Panc1 (cell line): ENCODE data around the gene MDM2. TPM values are rescaled to one million over a fixed set of nuclear protein-coding genes. Genes with fewer than 3 reads are reported as not detected.

Experiments
- ATAC-seq: fragments of 200-7000 bp; cut with Tn5 transposase; 2 replicates; pipeline ENCODE4 v1.9.1; 2020; ENCODE audit warnings: mild to moderate bottlenecking, moderate library complexity
- BruUV-seq: library from RNA; stranded (reverse); fragments of 400-500 nt; replicated peaks from 2 replicates; lab custom pipeline; 2021; lab: Mats Ljungman, UMichigan
- CTCF ChIA-PET: fragments of 300-600 bp; sonication (Branson Sonifier 250); formaldehyde crosslinking; loops from one replicate; lab custom pipeline; 2022; ENCODE audit warnings: antibody characterized with exemption; lab: Charles Lee
- POLR2A ChIA-PET: fragments of 300-600 bp; sonication (Branson Sonifier 250); formaldehyde crosslinking; loops from one replicate; lab custom pipeline; 2022; ENCODE audit warnings: antibody characterized with exemption; lab: Charles Lee
- DNase-seq: peaks from one replicate; pipeline ENCODE4 v3.0.0-alpha.2; 2010; ENCODE audit warnings: low read depth, low spot score
- H3K27ac ChIP-seq: 2 replicates; pipeline ENCODE4 v1.5.1; 2011; ENCODE audit warnings: mild to moderate bottlenecking, low read length, inconsistent platforms
- H3K27me3 ChIP-seq: fragments of 200-500 bp; sonication (Bioruptor generic); 2 replicates; pipeline ENCODE4 v1.6.0; 2014; ENCODE audit warnings: low read length, inconsistent platforms; ENCODE audit not compliant: control insufficient read depth, insufficient read depth
- H3K36me3 ChIP-seq: fragments of 200-500 bp; sonication (Bioruptor generic); 2 replicates; pipeline ENCODE4 v1.5.1; 2014; ENCODE audit warnings: inconsistent platforms, mild to moderate bottlenecking, low read length, moderate library complexity; ENCODE audit not compliant: control insufficient read depth, insufficient read depth
- H3K4me1 ChIP-seq: 2 replicates; pipeline ENCODE4 v1.5.1; 2011; ENCODE audit warnings: inconsistent platforms, mild to moderate bottlenecking, low read length, moderate library complexity; ENCODE audit not compliant: control insufficient read depth, insufficient read depth
- H3K4me3 ChIP-seq, 2 experiments: 2 replicates each; pipeline ENCODE4 v1.5.1; 2011 to 2012; ENCODE audit warnings: low read depth in 2 of 2, low read length in 2 of 2, mild to moderate bottlenecking in 2 of 2, inconsistent platforms in 1 of 2, moderate library complexity in 1 of 2
- H3K9me3 ChIP-seq: fragments of 200-500 bp; sonication (Bioruptor generic); 2 replicates; pipeline ENCODE4 v1.5.1; 2014; ENCODE audit warnings: low read depth, mild to moderate bottlenecking, inconsistent platforms, low read length, moderate library complexity; ENCODE audit not compliant: control insufficient read depth, insufficient read depth
- POLR2AphosphoS5 ChIP-seq: IDR thresholded peaks from 2 replicates; pipeline ENCODE4 v1.6.1; 2012; ENCODE audit warnings: mild to moderate bottlenecking, low read depth, low read length, moderate library complexity
- REST ChIP-seq, 2 experiments: IDR thresholded peaks; 2 replicates each; pipeline ENCODE4 v1.6.1; 2011 to 2012; ENCODE audit warnings: low read depth in 2 of 2, control low read depth in 1 of 2, low read length in 1 of 2, mild to moderate bottlenecking in 1 of 2, moderate library complexity in 1 of 2; ENCODE audit not compliant: insufficient read depth in 1 of 2
- SIN3A ChIP-seq: IDR thresholded peaks from 2 replicates; pipeline ENCODE4 v1.6.1; 2012; ENCODE audit warnings: low read depth, mild to moderate bottlenecking, low read length, moderate library complexity, borderline replicate concordance; ENCODE audit not compliant: insufficient read depth
- TCF7L2 ChIP-seq: IDR thresholded peaks from 2 replicates; pipeline ENCODE4 v1.6.1; 2011; ENCODE audit warnings: mild to moderate bottlenecking, low read depth, low read length, inconsistent platforms
- in situ Hi-C: cut with HindIII; loops from 2 replicates; pipeline ENCODE4 v1.10.0; 2016; ENCODE audit warnings: low sequenced_read_pairs, low pct_unique_long_range_greater_than_20kb
- intact Hi-C: fragments of 100-400 bp; cut with micrococcal nuclease; formaldehyde crosslinking; loops from one replicate; pipeline ENCODE4 v1.10.0; 2022; ENCODE audit not compliant: unreplicated experiment
- total RNA-seq: library from RNA; stranded (reverse); gene quantifications from one replicate; pipeline ENCODE4 v1.2.1, GENCODE V29; 2021; ENCODE audit not compliant: unreplicated experiment
- TF ChIP-seq, protein P1 (sequence below): fragments of 450-650 bp; IDR thresholded peaks from 2 replicates; pipeline ENCODE4 v1.5.1; 2017; ENCODE audit warnings: mild to moderate bottlenecking

Gene MDM2
- total RNA-seq, 1 experiment from 2014 or later: 101 TPM

- ChIA-PET CTCF (no interaction called here), POLR2A (no interaction called here)
- Histone ChIP-seq H3K4me1 (no peaks in the 10 kb centered on the region), H3K4me3 (no peak overlapping the region), H3K9me3 (no peaks in the 10 kb centered on the region), H3K36me3 (no peaks in the 10 kb centered on the region), H3K27ac (no peak overlapping the region), H3K27me3 (no peaks in the 10 kb centered on the region)
- TF ChIP-seq REST (IDR thresholded peaks at IDR 0.05; ENCODE audit: insufficient read depth in 1 of 2, low read depth in 2 of 2, low read length in 1 of 2) (no peak), SIN3A (no peak), POLR2AphosphoS5 (no peak), TCF7L2 (no peak)
- TF ChIP-seq, protein P1, sequence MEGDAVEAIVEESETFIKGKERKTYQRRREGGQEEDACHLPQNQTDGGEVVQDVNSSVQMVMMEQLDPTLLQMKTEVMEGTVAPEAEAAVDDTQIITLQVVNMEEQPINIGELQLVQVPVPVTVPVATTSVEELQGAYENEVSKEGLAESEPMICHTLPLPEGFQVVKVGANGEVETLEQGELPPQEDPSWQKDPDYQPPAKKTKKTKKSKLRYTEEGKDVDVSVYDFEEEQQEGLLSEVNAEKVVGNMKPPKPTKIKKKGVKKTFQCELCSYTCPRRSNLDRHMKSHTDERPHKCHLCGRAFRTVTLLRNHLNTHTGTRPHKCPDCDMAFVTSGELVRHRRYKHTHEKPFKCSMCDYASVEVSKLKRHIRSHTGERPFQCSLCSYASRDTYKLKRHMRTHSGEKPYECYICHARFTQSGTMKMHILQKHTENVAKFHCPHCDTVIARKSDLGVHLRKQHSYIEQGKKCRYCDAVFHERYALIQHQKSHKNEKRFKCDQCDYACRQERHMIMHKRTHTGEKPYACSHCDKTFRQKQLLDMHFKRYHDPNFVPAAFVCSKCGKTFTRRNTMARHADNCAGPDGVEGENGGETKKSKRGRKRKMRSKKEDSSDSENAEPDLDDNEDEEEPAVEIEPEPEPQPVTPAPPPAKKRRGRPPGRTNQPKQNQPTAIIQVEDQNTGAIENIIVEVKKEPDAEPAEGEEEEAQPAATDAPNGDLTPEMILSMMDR: no peak
- DNase-seq (no peak), ATAC-seq (no peak)
- BruUV-seq: no TSS peak
- intact Hi-C loops (no loop called here), in situ Hi-C loops (no loop called here)
Observed at GRCh38 chr12:68767191-68767590, 40.8 kb upstream of the MDM2 start.

- Histone ChIP-seq H3K27ac (no peak overlapping the region), H3K4me3 (no peak overlapping the region), H3K27me3 (no peaks in the 10 kb centered on the region), H3K9me3 (no peaks in the 10 kb centered on the region), H3K36me3 (no peaks in the 10 kb centered on the region), H3K4me1 (no peaks in the 10 kb centered on the region)
- in situ Hi-C loops (no loop called here), intact Hi-C loops (no loop called here)
- ATAC-seq (no peak), DNase-seq (no peak)
- ChIA-PET POLR2A (no interaction called here), CTCF (no interaction called here)
- BruUV-seq: no TSS peak
- no peak for TF ChIP-seq REST (IDR thresholded peaks at IDR 0.05; ENCODE audit: insufficient read depth in 1 of 2, low read depth in 2 of 2, low read length in 1 of 2)
- TF ChIP-seq, protein P1: no peak
- TF ChIP-seq POLR2AphosphoS5: no peak
- TF ChIP-seq TCF7L2: no peak
- no peak for TF ChIP-seq SIN3A
Observed at GRCh38 chr12:68768431-68768939, 39.5 kb upstream of the MDM2 start.
